ENCODE data around the gene SSBP4.
A peak's percentile ranks its signal among the peaks of the same experiment; 100 is the strongest.

Gene SSBP4

GRCh38 chr19:18434411-18435175, 15.4 kb downstream of the SSBP4 start (continued):
- TF ChIP-seq ZNF555 (tag by site-specific recombination; conservative IDR thresholded peaks at IDR 0.05) (no peak), BCL11B (tag by site-specific recombination; IDR thresholded peaks at IDR 0.05; ENCODE audit: low read depth) (peak; percentile 74), KLF10 (tag by site-specific recombination; IDR thresholded peaks at IDR 0.05) (peak; percentile 19; the same call in 1 of the 2 replicates), PATZ1 (tag by site-specific recombination; IDR thresholded peaks at IDR 0.05) (peak; percentile 18), ZNF658 (tag by site-specific recombination; IDR thresholded peaks at IDR 0.05) (no peak), ZNF610 (tag by site-specific recombination; IDR thresholded peaks at IDR 0.05; ENCODE audit: borderline replicate concordance) (no peak), ZBTB6 (tag by site-specific recombination; IDR thresholded peaks at IDR 0.05) (no peak), FEZF1 (tag by site-specific recombination; IDR thresholded peaks at IDR 0.05) (no peak), ZNF350 (tag by site-specific recombination; IDR thresholded peaks at IDR 0.05) (no peak), YY2 (tag by site-specific recombination; IDR thresholded peaks at IDR 0.05) (no peak), KLF1 (tag by site-specific recombination; IDR thresholded peaks at IDR 0.05) (peak; percentile 8; the same call in 1 of the 2 replicates), ZFP69B (tag by site-specific recombination; IDR thresholded peaks at IDR 0.05) (peak; percentile 85), ZBTB8A (tag by site-specific recombination; IDR thresholded peaks at IDR 0.05) (0 out of 2 replicates have a peak, but pooled peaks have one; percentile 39), SP3 (tag by site-specific recombination; IDR thresholded peaks at IDR 0.05) (0 out of 2 replicates have a peak, but pooled peaks have one; percentile 20), ZNF19 (tag by site-specific recombination; IDR thresholded peaks at IDR 0.05; ENCODE audit: low read depth) (no peak), ZNF561 (tag by site-specific recombination; IDR thresholded peaks at IDR 0.05; ENCODE audit: borderline replicate concordance) (0 out of 2 replicates have a peak, but pooled peaks have one; percentile 26)

- Histone ChIP-seq H3K9me3 (ENCODE audit: control insufficient read depth, insufficient read depth, low read depth, low read length) (no peaks in the 10 kb centered on the region), H3K4me1 (ENCODE audit: control insufficient read depth, insufficient read depth, low read length) (peaks cover 19% of the 10 kb centered on the region), H3K36me3 (ENCODE audit: control insufficient read depth in 2 of 2, insufficient read depth in 1 of 2, low read length in 2 of 2) (peaks cover 5 to 24% of the 10 kb centered on the region in 2 experiments; a peak in 1 of 3 replicates), H3K4me3 (ENCODE audit: low read depth, low read length) (no peak overlapping the region), H3K27ac (ENCODE audit: extremely low read depth, low read depth, low read length) (peak overlapping the region; percentile 96; the same call in 1 of the 2 replicates)
- no peak for TF ChIP-seq ZNF473 (tag by site-specific recombination; IDR thresholded peaks at IDR 0.05)
- TF ChIP-seq ZBTB10 (tag by site-specific recombination; IDR thresholded peaks at IDR 0.05) = no peak
- 0 out of 2 replicates have a peak, but pooled peaks have one; percentile 25 for TF ChIP-seq KLF8 (tag by site-specific recombination; IDR thresholded peaks at IDR 0.05)
- TF ChIP-seq ZNF221 (tag by site-specific recombination; IDR thresholded peaks at IDR 0.05; ENCODE audit: borderline replicate concordance) = no peak
- no peak for TF ChIP-seq ZNF132 (tag by site-specific recombination; IDR thresholded peaks at IDR 0.05; ENCODE audit: borderline replicate concordance)
- TF ChIP-seq BCL11B (tag by site-specific recombination; IDR thresholded peaks at IDR 0.05; ENCODE audit: low read depth) = peak; percentile 42; the same call in 1 of the 2 replicates
- peak; percentile 75 for TF ChIP-seq ZNF600 (tag by site-specific recombination; IDR thresholded peaks at IDR 0.05)
- no peak for TF ChIP-seq ZNF776 (tag by site-specific recombination; IDR thresholded peaks at IDR 0.05; ENCODE audit: borderline replicate concordance)
- POLR2A ChIA-PET = interaction anchor here (1.2 kb wide), 1 partner anchor 143 kb away, joined by 3 read pairs; no protein-coding TSS in a partner anchor
- CTCF ChIA-PET = interaction anchor here (0.6 kb wide), 1 partner anchor 107 kb away, joined by 3 read pairs; no protein-coding TSS in a partner anchor
Observed at GRCh38 chr19:18435178-18435841, 16.1 kb downstream of the SSBP4 start.
